ENCODE measurements around the gene CYP2C8.

DNA sequence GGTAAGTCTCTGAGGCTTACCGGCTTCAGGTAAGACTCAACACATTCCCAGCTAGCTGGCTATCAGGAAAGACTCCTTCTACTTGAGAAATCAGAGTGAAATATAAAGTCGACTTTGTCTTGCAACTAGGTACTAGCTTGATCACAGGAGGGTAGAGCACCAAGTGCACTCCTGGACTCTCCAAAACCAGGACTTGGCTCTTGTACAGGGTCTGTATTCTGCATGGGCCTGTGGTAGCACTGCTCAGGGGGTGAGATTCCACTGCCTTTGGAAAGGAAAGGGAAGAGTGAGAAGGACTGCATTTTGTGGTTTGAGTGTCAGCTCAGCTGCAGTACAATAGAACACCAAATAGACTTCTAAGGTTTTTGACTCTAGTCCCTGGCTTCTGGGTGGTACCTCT lies 19.4 kb downstream of the CYP2C8 start:
- TF ChIP-seq, protein P1, sequence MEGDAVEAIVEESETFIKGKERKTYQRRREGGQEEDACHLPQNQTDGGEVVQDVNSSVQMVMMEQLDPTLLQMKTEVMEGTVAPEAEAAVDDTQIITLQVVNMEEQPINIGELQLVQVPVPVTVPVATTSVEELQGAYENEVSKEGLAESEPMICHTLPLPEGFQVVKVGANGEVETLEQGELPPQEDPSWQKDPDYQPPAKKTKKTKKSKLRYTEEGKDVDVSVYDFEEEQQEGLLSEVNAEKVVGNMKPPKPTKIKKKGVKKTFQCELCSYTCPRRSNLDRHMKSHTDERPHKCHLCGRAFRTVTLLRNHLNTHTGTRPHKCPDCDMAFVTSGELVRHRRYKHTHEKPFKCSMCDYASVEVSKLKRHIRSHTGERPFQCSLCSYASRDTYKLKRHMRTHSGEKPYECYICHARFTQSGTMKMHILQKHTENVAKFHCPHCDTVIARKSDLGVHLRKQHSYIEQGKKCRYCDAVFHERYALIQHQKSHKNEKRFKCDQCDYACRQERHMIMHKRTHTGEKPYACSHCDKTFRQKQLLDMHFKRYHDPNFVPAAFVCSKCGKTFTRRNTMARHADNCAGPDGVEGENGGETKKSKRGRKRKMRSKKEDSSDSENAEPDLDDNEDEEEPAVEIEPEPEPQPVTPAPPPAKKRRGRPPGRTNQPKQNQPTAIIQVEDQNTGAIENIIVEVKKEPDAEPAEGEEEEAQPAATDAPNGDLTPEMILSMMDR (IDR thresholded peaks at IDR 0.05; ENCODE audit: poor library complexity, severe bottlenecking): no peak
- TF ChIP-seq SMC3 (conservative IDR thresholded peaks at IDR 0.05; ENCODE audit: poor library complexity) (no peak), RAD21 (conservative IDR thresholded peaks at IDR 0.05) (no peak), MXI1 (conservative IDR thresholded peaks at IDR 0.05; ENCODE audit: poor library complexity, severe bottlenecking) (no peak), TAF1 (IDR thresholded peaks at IDR 0.05; ENCODE audit: low read depth) (no peak)
- TF ChIP-seq, protein P2, sequence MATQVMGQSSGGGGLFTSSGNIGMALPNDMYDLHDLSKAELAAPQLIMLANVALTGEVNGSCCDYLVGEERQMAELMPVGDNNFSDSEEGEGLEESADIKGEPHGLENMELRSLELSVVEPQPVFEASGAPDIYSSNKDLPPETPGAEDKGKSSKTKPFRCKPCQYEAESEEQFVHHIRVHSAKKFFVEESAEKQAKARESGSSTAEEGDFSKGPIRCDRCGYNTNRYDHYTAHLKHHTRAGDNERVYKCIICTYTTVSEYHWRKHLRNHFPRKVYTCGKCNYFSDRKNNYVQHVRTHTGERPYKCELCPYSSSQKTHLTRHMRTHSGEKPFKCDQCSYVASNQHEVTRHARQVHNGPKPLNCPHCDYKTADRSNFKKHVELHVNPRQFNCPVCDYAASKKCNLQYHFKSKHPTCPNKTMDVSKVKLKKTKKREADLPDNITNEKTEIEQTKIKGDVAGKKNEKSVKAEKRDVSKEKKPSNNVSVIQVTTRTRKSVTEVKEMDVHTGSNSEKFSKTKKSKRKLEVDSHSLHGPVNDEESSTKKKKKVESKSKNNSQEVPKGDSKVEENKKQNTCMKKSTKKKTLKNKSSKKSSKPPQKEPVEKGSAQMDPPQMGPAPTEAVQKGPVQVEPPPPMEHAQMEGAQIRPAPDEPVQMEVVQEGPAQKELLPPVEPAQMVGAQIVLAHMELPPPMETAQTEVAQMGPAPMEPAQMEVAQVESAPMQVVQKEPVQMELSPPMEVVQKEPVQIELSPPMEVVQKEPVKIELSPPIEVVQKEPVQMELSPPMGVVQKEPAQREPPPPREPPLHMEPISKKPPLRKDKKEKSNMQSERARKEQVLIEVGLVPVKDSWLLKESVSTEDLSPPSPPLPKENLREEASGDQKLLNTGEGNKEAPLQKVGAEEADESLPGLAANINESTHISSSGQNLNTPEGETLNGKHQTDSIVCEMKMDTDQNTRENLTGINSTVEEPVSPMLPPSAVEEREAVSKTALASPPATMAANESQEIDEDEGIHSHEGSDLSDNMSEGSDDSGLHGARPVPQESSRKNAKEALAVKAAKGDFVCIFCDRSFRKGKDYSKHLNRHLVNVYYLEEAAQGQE (IDR thresholded peaks at IDR 0.05; ENCODE audit: borderline replicate concordance): no peak
